SU-DHL-6 (cell line): ENCODE data around the gene RADIL.

ENCODE experiments used
- H2AFZ ChIP-seq: fragments of 200-600 bp; sonication (generic); 2 replicates; pipeline ENCODE4 v1.6.1; 2014; ENCODE audit warnings: low read depth, mild to moderate bottlenecking, moderate library complexity, mixed read lengths, antibody characterized with exemption, low read length; ENCODE audit not compliant: severe bottlenecking
- H3F3A ChIP-seq: fragments of 200-600 bp; shearing (Covaris generic); 2 replicates; pipeline ENCODE4 v1.6.0; 2016; ENCODE audit warnings: antibody characterized with exemption, mild to moderate bottlenecking; ENCODE audit not compliant: insufficient read depth
- H3K27ac ChIP-seq: fragments of 200-600 bp; sonication (generic); 2 replicates; pipeline ENCODE4 v1.5.1; 2016; ENCODE audit warnings: low read depth, mild to moderate bottlenecking, low read length, moderate library complexity, mixed read lengths
- H3K27me3 ChIP-seq: fragments of 200-600 bp; sonication (generic), shearing (Covaris generic); 2 replicates; pipeline ENCODE4 v1.6.0; 2014; ENCODE audit warnings: mild to moderate bottlenecking, low read length
- H3K36me3 ChIP-seq: fragments of 200-600 bp; sonication (generic); 2 replicates; pipeline ENCODE4 v1.6.1; 2014; ENCODE audit warnings: mild to moderate bottlenecking, low read length, mixed read lengths
- H3K4me2 ChIP-seq: fragments of 300-600, 200-600 bp; shearing (Covaris generic), sonication (generic); 2 replicates; pipeline ENCODE4 v1.6.0; 2014; ENCODE audit warnings: low read length, low read depth, mild to moderate bottlenecking; ENCODE audit not compliant: poor library complexity, severe bottlenecking
- H3K4me3 ChIP-seq: fragments of 200-600 bp; sonication (generic); 2 replicates; pipeline ENCODE4 v1.5.1; 2014; ENCODE audit warnings: antibody characterized with exemption, low read length, mild to moderate bottlenecking, mixed read lengths; ENCODE audit not compliant: insufficient read depth, poor library complexity, severe bottlenecking
- H3K79me2 ChIP-seq: fragments of 200-600 bp; sonication (generic); 2 replicates; pipeline ENCODE4 v1.6.1; 2014; ENCODE audit warnings: mild to moderate bottlenecking, low read length, moderate library complexity; ENCODE audit not compliant: insufficient read depth
- H3K9ac ChIP-seq: fragments of 200-600 bp; sonication (generic); 2 replicates; pipeline ENCODE4 v1.7.0; 2014; ENCODE audit warnings: mild to moderate bottlenecking, low read length
- H3K9me2 ChIP-seq: fragments of 200-600 bp; sonication (generic); replicated peaks from 2 replicates; pipeline ENCODE4 v1.6.1; 2014; ENCODE audit warnings: low read length; ENCODE audit not compliant: insufficient read depth
- H3K9me3 ChIP-seq: fragments of 200-600 bp; sonication (generic); 2 replicates; pipeline ENCODE4 v1.6.1; 2014; ENCODE audit warnings: low read length, mixed read lengths; ENCODE audit not compliant: insufficient read depth
- H4K20me1 ChIP-seq: fragments of 200-600 bp; sonication (generic); 2 replicates; pipeline ENCODE4 v1.6.1; 2014; ENCODE audit warnings: low read depth, mild to moderate bottlenecking, antibody characterized with exemption, low read length, moderate library complexity, mixed read lengths
- CTCF ChIP-seq: fragments of 200-600 bp; sonication (generic); IDR thresholded peaks from one replicate; pipeline ENCODE4 v1.5.1; 2017; ENCODE audit warnings: antibody characterized with exemption, mild to moderate bottlenecking, low read length, moderate library complexity; ENCODE audit not compliant: insufficient read depth, poor library complexity, severe bottlenecking
- EZH2phosphoT487 ChIP-seq: fragments of 200-600 bp; sonication (generic), shearing (Covaris generic); conservative IDR thresholded peaks from 2 replicates; pipeline ENCODE4 v1.6.1; 2018; ENCODE audit warnings: mild to moderate bottlenecking, antibody characterized with exemption, low read length, moderate library complexity, mixed read lengths

RADIL gene

GRCh38 chr7:4928445-4928844 lies 44.9 kb upstream of the RADIL start:
- Histone ChIP-seq H3K9ac (no peak overlapping the region), H3K36me3 (no peaks in the 10 kb centered on the region), H3K4me3 (no peak overlapping the region), H3F3A (no peaks in the 10 kb centered on the region), H3K4me2 (no peak overlapping the region), H3K27ac (no peak overlapping the region), H3K9me2 (no peaks in the 10 kb centered on the region), H2AFZ (no peak overlapping the region), H3K27me3 (no peaks in the 10 kb centered on the region), H3K9me3 (no peaks in the 10 kb centered on the region), H3K79me2 (no peaks in the 10 kb centered on the region), H4K20me1 (no peaks in the 10 kb centered on the region)
- TF ChIP-seq CTCF (no peak), EZH2phosphoT487 (no peak)

GRCh38 chr7:4919969-4920766 lies 36.7 kb upstream of the RADIL start:
- Histone ChIP-seq H3F3A (no peaks in the 10 kb centered on the region), H3K4me3 (no peak overlapping the region), H3K9ac (no peak overlapping the region), H4K20me1 (no peaks in the 10 kb centered on the region), H3K4me2 (no peak overlapping the region), H3K9me2 (no peaks in the 10 kb centered on the region), H3K27me3 (no peaks in the 10 kb centered on the region), H3K27ac (no peak overlapping the region), H2AFZ (no peak overlapping the region), H3K79me2 (no peaks in the 10 kb centered on the region), H3K9me3 (no peaks in the 10 kb centered on the region), H3K36me3 (no peaks in the 10 kb centered on the region)
- no peak for TF ChIP-seq EZH2phosphoT487
- no peak for TF ChIP-seq CTCF

DNA sequence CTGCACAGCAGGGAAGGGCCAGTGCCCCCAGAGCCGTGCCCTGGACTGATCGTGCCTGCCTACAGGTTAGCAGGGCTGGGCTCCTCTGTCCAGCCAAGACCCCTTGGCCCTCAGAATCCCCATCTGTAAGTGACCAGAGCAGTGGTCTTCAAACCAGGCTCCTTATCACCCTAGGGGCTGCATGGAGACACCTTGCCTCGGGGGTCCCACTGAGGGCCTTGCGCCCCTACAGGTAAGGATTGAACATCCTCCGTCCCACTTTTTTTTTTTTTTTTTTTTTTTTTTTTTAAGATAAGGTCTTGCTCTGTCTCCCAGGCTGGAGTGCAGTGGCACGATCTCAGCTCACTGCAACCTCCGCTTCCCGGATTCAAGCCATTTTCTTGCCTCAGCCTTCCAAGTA lies 32.6 kb upstream of the RADIL start:
- H2AFZ ChIP-seq = no peak overlapping the region
- no peaks in the 10 kb centered on the region for H3F3A ChIP-seq
- no peaks in the 10 kb centered on the region for H4K20me1 ChIP-seq
- no peak for TF ChIP-seq EZH2phosphoT487
- no peak for TF ChIP-seq CTCF
- no peaks in the 10 kb centered on the region for H3K27me3 ChIP-seq
- no peak overlapping the region for H3K4me2 ChIP-seq
- H3K27ac ChIP-seq = no peak overlapping the region
- H3K79me2 ChIP-seq = no peaks in the 10 kb centered on the region
- no peaks in the 10 kb centered on the region for H3K9me3 ChIP-seq
- no peaks in the 10 kb centered on the region for H3K36me3 ChIP-seq
- no peaks in the 10 kb centered on the region for H3K9me2 ChIP-seq
- H3K9ac ChIP-seq = no peak overlapping the region
- H3K4me3 ChIP-seq = no peak overlapping the region
